Keratinocyte (primary cell): ENCODE data around the gene WDR74. TPM values are rescaled to one million over a fixed set of nuclear protein-coding genes. Genes with fewer than 3 reads are reported as not detected.

Source experiments
- DNase-seq: peaks from one replicate; pipeline ENCODE4 v3.0.0-alpha.2; 2011; ENCODE audit warnings: low read depth, missing footprints, low spot score
- FAIRE-seq: peaks from 2 replicates; lab custom pipeline; 2011; peaks lifted over from hg19 to GRCh38; lab: Jason Lieb, UNC
- H2AFZ ChIP-seq: 2 replicates; pipeline ENCODE4 v1.6.0; 2012; ENCODE audit warnings: low read length, control low read depth, inconsistent platforms; ENCODE audit not compliant: control insufficient read depth
- H3K27ac ChIP-seq: 2 replicates; pipeline ENCODE4 v1.5.1; 2011; ENCODE audit warnings: low read length; ENCODE audit not compliant: control insufficient read depth, insufficient read depth
- H3K27me3 ChIP-seq: 3 replicates; pipeline ENCODE4 v1.6.0; 2011; ENCODE audit warnings: low read length; ENCODE audit not compliant: control insufficient read depth, insufficient read depth; ENCODE audit errors: extremely low read depth
- H3K36me3 ChIP-seq, 2 experiments: 2 replicates in 1 of 2; 3 replicates in 1 of 2; pipeline ENCODE4 v1.5.1; 2011; ENCODE audit warnings: low read length in 2 of 2, mild to moderate bottlenecking in 1 of 2; ENCODE audit not compliant: control insufficient read depth in 2 of 2, insufficient read depth in 2 of 2; ENCODE audit errors: extremely low read depth in 1 of 2
- H3K4me1 ChIP-seq: 3 replicates; pipeline ENCODE4 v1.5.1; 2011; ENCODE audit warnings: low read length; ENCODE audit not compliant: control insufficient read depth, insufficient read depth; ENCODE audit errors: extremely low read depth
- H3K4me2 ChIP-seq: 3 replicates; pipeline ENCODE4 v1.6.0; 2011; ENCODE audit warnings: low read depth, low read length; ENCODE audit not compliant: control insufficient read depth, insufficient read depth; ENCODE audit errors: extremely low read depth
- H3K4me3 ChIP-seq, 3 experiments: fragments of 200-600 bp in 1 of 3; sonication (generic) in 1 of 3; 2 replicates in 2 of 3; 3 replicates in 1 of 3; pipeline ENCODE4 v1.5.1; 2011 to 2016; ENCODE audit warnings: low read length in 3 of 3, mild to moderate bottlenecking in 3 of 3, control low read depth in 2 of 3, inconsistent platforms in 1 of 3, low read depth in 1 of 3, mixed read lengths in 1 of 3, mixed run types in 1 of 3, moderate library complexity in 1 of 3; ENCODE audit not compliant: control insufficient read depth in 2 of 3, insufficient read depth in 2 of 3; ENCODE audit errors: extremely low read depth in 1 of 3
- H3K79me2 ChIP-seq: 2 replicates; pipeline ENCODE4 v1.6.0; 2012; ENCODE audit warnings: low read length; ENCODE audit not compliant: control insufficient read depth, insufficient read depth
- H3K9ac ChIP-seq: 3 replicates; pipeline ENCODE4 v1.6.0; 2011; ENCODE audit warnings: low read length; ENCODE audit not compliant: control insufficient read depth, insufficient read depth; ENCODE audit errors: extremely low read depth
- H3K9me1 ChIP-seq: 3 replicates; pipeline ENCODE4 v1.6.0; 2011; ENCODE audit warnings: low read length; ENCODE audit not compliant: control insufficient read depth, insufficient read depth; ENCODE audit errors: extremely low read depth
- H3K9me3 ChIP-seq: 2 replicates; pipeline ENCODE4 v1.5.1; 2012; ENCODE audit warnings: low read depth, low read length; ENCODE audit not compliant: control insufficient read depth
- H4K20me1 ChIP-seq: 3 replicates; pipeline ENCODE4 v1.6.0; 2011; ENCODE audit warnings: low read length; ENCODE audit not compliant: control insufficient read depth, insufficient read depth; ENCODE audit errors: extremely low read depth
- CTCF ChIP-seq, 3 experiments: IDR thresholded peaks in 1 of 3; conservative IDR thresholded peaks in 1 of 3; optimal IDR thresholded peaks in 1 of 3; 2 replicates in 2 of 3; 3 replicates in 1 of 3; pipeline versions ENCODE3 to v1.5.1; 2011; ENCODE audit warnings: low read length in 3 of 3, mild to moderate bottlenecking in 3 of 3, moderate library complexity in 2 of 3, control low read depth in 1 of 3, inconsistent platforms in 1 of 3; ENCODE audit not compliant: insufficient read depth in 2 of 3; ENCODE audit errors: extremely low read depth in 1 of 3
- EZH2 ChIP-seq: IDR thresholded peaks from one replicate; pipeline ENCODE4 v1.6.1; 2012; ENCODE audit warnings: inconsistent platforms, mild to moderate bottlenecking, low read length, moderate library complexity
- dilution Hi-C: fragments of 300-500 bp; cut with MboI; formaldehyde crosslinking; loops from one replicate; pipeline ENCODE4 v1.7.0; 2020; ENCODE audit warnings: low sequenced_read_pairs; ENCODE audit not compliant: extremely low pct_ligation_motif_present
- polyA plus RNA-seq, 5 experiments: library from polyadenylated mRNA; depleted of rRNA in 3 of 5; stranded (reverse) in 3 of 5; stranded (forward) in 1 of 5; unstranded in 1 of 5; fragments of >200 nt; gene quantifications; 1 replicate in 1 of 5; 2 replicates in 3 of 5; 3 replicates in 1 of 5; pipeline versions ENCODE4 v1.2.1 to v1.2.3, GENCODE V29; 2011 to 2012; ENCODE audit warnings: missing spikeins in 2 of 5, low read depth in 1 of 5, low replicate concordance in 1 of 5

The WDR74 gene
- polyA plus RNA-seq, 1 donor (not counting 4 experiments of a cell fraction or from before 2014, with no cell fraction given): 44.5 TPM

GRCh38 chr11:62788991-62789390, 50.4 kb downstream of the WDR74 start:
- no peaks in the 10 kb centered on the region for H3K9me1 ChIP-seq
- H3K4me1 ChIP-seq: peaks cover 32% of the 10 kb centered on the region
- peaks cover 38% of the 10 kb centered on the region for H3K79me2 ChIP-seq
- H3K4me2 ChIP-seq: no peak overlapping the region
- H3K9ac ChIP-seq: no peak overlapping the region
- no peak overlapping the region for H2AFZ ChIP-seq
- FAIRE-seq (no peak), DNase-seq (no peak)
- no peak overlapping the region for H3K27ac ChIP-seq
- no peaks in the 10 kb centered on the region for H3K27me3 ChIP-seq
- H3K4me3 ChIP-seq: no peak overlapping the region
- no peaks in the 10 kb centered on the region for H4K20me1 ChIP-seq
- dilution Hi-C loops: no loop called here
- peaks cover 7 to 30% of the 10 kb centered on the region in 2 experiments for H3K36me3 ChIP-seq
- TF ChIP-seq CTCF (optimal IDR thresholded peaks at IDR 0.05 in 1 of 3, IDR thresholded peaks at IDR 0.05 in 1 of 3, conservative IDR thresholded peaks at IDR 0.05 in 1 of 3; ENCODE audit: extremely low read depth in 1 of 3, insufficient read depth in 2 of 3, low read length in 3 of 3) (peak in 1 of 3 experiments; percentile 6), EZH2 (no peak)
- H3K9me3 ChIP-seq: no peaks in the 10 kb centered on the region

DNA sequence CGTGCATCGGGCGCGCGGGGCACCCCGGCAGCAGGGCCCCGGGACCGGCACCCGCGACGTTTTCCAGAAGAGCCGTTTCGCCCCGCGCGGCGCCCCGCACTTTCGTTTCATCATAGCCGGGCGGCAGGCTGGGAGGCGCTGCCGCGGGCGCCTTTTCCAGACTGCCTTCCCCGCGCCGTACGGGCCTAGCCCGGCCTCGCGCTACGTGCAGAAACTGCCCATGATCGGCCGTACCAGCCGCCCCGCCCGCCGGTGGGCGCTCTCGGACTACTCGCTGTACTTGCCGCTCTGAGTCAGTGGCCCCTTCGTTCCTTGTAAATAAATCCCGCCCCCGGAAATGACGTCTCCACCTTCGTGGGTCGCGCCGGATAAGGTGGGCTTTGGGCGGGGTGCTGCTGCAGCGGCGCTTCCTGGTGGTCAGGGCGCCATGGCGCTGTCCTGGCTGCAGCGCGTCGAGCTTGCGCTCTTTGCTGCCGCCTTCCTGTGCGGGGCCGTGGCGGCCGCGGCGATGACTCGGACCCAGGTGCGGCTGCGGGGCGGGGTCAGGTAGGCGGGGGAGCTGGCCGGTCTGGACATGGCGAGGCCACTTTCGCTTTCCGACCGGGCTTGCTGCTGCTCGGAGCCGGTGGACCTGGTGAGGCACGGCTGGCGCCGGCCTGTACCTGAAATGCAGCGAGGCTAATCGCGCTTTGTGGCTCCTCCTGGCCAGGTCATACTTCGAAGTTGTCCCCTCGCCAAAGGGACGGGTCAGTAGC, 52.2 kb downstream of the WDR74 start, which contains the start of gene TMEM179B:
TSS of gene TMEM179B (plus strand) at position 398 of the 755 bp plus-strand sequence. CDS start at position 428, 30 bp downstream.
- peaks cover 38% of the 10 kb centered on the region for H3K79me2 ChIP-seq
- peaks cover 0 to 21% of the 10 kb centered on the region in 2 experiments for H3K36me3 ChIP-seq
- no peaks in the 10 kb centered on the region for H3K9me3 ChIP-seq
- peak within 1 kb of the TSS; percentile 75 for H2AFZ ChIP-seq
- peak within 1 kb of the TSS; percentile 78 to 100 (median 99) for H3K4me3 ChIP-seq
- peaks cover 29% of the 10 kb centered on the region for H3K4me1 ChIP-seq
- dilution Hi-C loops: no loop called here
- H3K9ac ChIP-seq: peak within 1 kb of the TSS; percentile 97
- DNase-seq (peak; percentile 86), FAIRE-seq (no peak)
- no peaks in the 10 kb centered on the region for H4K20me1 ChIP-seq
- no peaks in the 10 kb centered on the region for H3K27me3 ChIP-seq
- peak within 1 kb of the TSS; percentile 66 for H3K4me2 ChIP-seq
- no peak for TF ChIP-seq EZH2
- peak; percentile 47 to 80 (median 71) for TF ChIP-seq CTCF (optimal IDR thresholded peaks at IDR 0.05 in 1 of 3, IDR thresholded peaks at IDR 0.05 in 1 of 3, conservative IDR thresholded peaks at IDR 0.05 in 1 of 3; ENCODE audit: extremely low read depth in 1 of 3, insufficient read depth in 2 of 3, low read length in 3 of 3)
- H3K27ac ChIP-seq: peak within 1 kb of the TSS; percentile 98
- no peaks in the 10 kb centered on the region for H3K9me1 ChIP-seq
